ENCODE data around the gene TMEM132C.

The TMEM132C gene

GRCh38 chr12:128314611-128315010 is 47.6 kb downstream of the TMEM132C start:
- DNase-seq (ENCODE audit: low spot score) = no peak
- TF ChIP-seq CTCF (IDR thresholded peaks at IDR 0.05; ENCODE audit: extremely low read depth, missing control alignments) = no peak

- TF ChIP-seq CTCF (IDR thresholded peaks at IDR 0.05; ENCODE audit: extremely low read depth, missing control alignments) = no peak
- no peak for DNase-seq (ENCODE audit: low spot score)
These were observed 49.1 kb downstream of the TMEM132C start for GRCh38 chr12:128316078-128316477.

- TF ChIP-seq CTCF (IDR thresholded peaks at IDR 0.05; ENCODE audit: extremely low read depth, missing control alignments) = no peak
These were observed 50.1 kb downstream of the TMEM132C start for GRCh38 chr12:128316973-128317526.

GRCh38 chr12:128318341-128318740 is 51.4 kb downstream of the TMEM132C start:
- no peak for DNase-seq (ENCODE audit: low spot score)
- TF ChIP-seq CTCF (IDR thresholded peaks at IDR 0.05; ENCODE audit: extremely low read depth, missing control alignments) = no peak

More at GRCh38 chr12:128316973-128317526, 50.1 kb downstream of the TMEM132C start:
- no peak for DNase-seq (ENCODE audit: low spot score)

- DNase-seq (ENCODE audit: low spot score) = no peak
- no peak for TF ChIP-seq CTCF (IDR thresholded peaks at IDR 0.05; ENCODE audit: extremely low read depth, missing control alignments)
These were observed 52.0 kb downstream of the TMEM132C start for GRCh38 chr12:128318946-128319345.

GRCh38 chr12:128322341-128322740 is 55.4 kb downstream of the TMEM132C start:
- TF ChIP-seq CTCF (IDR thresholded peaks at IDR 0.05; ENCODE audit: extremely low read depth, missing control alignments) = no peak
- no peak for DNase-seq (ENCODE audit: low spot score)

GRCh38 chr12:128323145-128323920 is 56.4 kb downstream of the TMEM132C start:
- TF ChIP-seq CTCF (IDR thresholded peaks at IDR 0.05; ENCODE audit: extremely low read depth, missing control alignments) = no peak
- DNase-seq (ENCODE audit: low spot score) = no peak

All from GM20000 (cell line).